ENCODE measurements around the gene SDHB.

- TF ChIP-seq ZNF26 (tag by site-specific recombination; IDR thresholded peaks at IDR 0.05): no peak
- no peak for TF ChIP-seq CTCF (tag by site-specific recombination; IDR thresholded peaks at IDR 0.05)
- no peak for TF ChIP-seq HOXA7 (CRISPR knock-in tag; IDR thresholded peaks at IDR 0.05; ENCODE audit: borderline replicate concordance)
- TF ChIP-seq, protein P1, sequence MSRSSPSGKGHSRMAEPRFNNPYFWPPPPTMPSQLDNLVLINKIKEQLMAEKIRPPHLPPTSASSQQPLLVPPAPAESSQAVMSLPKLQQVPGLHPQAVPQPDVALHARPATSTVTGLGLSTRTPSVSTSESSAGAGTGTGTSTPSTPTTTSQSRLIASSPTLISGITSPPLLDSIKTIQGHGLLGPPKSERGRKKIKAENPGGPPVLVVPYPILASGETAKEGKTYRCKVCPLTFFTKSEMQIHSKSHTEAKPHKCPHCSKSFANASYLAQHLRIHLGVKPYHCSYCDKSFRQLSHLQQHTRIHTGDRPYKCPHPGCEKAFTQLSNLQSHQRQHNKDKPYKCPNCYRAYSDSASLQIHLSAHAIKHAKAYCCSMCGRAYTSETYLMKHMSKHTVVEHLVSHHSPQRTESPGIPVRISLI (tag by site-specific recombination; IDR thresholded peaks at IDR 0.05): no peak
- no peak for TF ChIP-seq HOXD13 (CRISPR knock-in tag; IDR thresholded peaks at IDR 0.05; ENCODE audit: borderline replicate concordance)
- TF ChIP-seq ZNF23 (tag by site-specific recombination; IDR thresholded peaks at IDR 0.05; ENCODE audit: borderline replicate concordance): no peak
- no peak for TF ChIP-seq ZSCAN30 (tag by site-specific recombination; IDR thresholded peaks at IDR 0.05)
- no peak for TF ChIP-seq ZNF596 (tag by site-specific recombination; IDR thresholded peaks at IDR 0.05)
- TF ChIP-seq ZNF768 (tag by site-specific recombination; IDR thresholded peaks at IDR 0.05): no peak
- TF ChIP-seq ATF2 (tag by site-specific recombination; IDR thresholded peaks at IDR 0.05; ENCODE audit: low read depth): no peak
- TF ChIP-seq ZNF274 (IDR thresholded peaks at IDR 0.05; ENCODE audit: low read length): no peak
- no peak for TF ChIP-seq ZNF274 (tag by site-specific recombination; IDR thresholded peaks at IDR 0.05; ENCODE audit: borderline replicate concordance)
- no peak for TF ChIP-seq ZNF266 (tag by site-specific recombination; IDR thresholded peaks at IDR 0.05; ENCODE audit: low read depth)
- TF ChIP-seq ZNF571 (tag by site-specific recombination; IDR thresholded peaks at IDR 0.05): no peak
Observed at GRCh38 chr1:17091252-17091651, 37.4 kb upstream of the SDHB start.

Measured in HEK293 (cell line).